GM08714 (cell line): ENCODE data around the gene BFSP2.

Experiments used
- H3K4me3 ChIP-seq: fragments of 200-500 bp; sonication (Bioruptor generic); 2 replicates; pipeline ENCODE4 v1.5.1; 2014; ENCODE audit warnings: mild to moderate bottlenecking, low read length, inconsistent platforms
- ZNF274 ChIP-seq: IDR thresholded peaks from 2 replicates; pipeline ENCODE4 v1.6.1; 2012; ENCODE audit warnings: mild to moderate bottlenecking, low read depth, low read length

Gene BFSP2

DNA sequence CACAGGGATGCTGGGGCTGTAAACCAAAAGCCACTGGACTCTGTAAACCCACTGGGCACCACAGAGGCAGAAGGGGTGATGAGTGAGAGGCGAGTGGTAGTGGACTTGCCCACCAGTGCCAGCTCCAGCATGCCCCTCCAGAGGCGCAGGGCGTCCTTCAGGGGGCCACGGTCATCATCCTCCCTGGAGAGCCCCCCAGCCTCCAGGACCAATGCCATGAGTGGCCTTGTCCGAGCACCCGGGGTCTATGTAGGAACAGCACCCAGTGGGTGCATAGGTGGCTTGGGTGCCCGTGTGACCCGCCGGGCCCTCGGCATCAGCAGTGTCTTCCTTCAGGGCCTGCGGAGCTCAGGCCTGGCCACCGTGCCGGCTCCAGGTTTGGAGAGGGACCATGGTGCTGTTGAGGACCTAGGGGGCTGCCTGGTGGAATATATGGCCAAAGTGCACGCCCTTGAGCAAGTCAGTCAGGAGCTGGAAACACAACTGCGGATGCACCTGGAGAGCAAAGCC is at the start of gene BFSP2:
Gene BFSP2 (plus strand): TSS at position 51 of the 510 bp plus-strand sequence. CDS start 28 bp downstream, at position 79.
- no peak for TF ChIP-seq ZNF274
- no peak within 1 kb of the TSS for H3K4me3 ChIP-seq

DNA sequence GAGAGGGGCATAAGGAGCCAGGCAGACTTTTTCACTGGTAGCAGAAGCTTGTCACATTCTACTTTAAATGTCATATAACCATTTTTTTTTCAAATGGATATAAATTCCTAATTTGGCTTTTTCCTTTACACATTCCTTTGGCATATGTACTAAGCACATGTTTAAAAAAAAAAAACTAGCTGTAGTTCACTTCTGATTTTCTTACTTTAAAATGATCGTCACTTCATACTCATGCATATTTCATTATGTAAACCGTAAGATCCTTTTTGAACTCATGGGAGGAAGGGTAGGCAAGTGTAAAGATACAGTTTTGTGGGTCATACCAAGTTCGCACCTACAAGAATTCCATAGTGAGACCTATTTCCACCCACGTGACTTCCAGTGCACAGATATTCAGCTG is 45.1 kb upstream of the BFSP2 start:
- TF ChIP-seq ZNF274: no peak
- no peak overlapping the region for H3K4me3 ChIP-seq

GRCh38 chr3:133360476-133360875 is 39.4 kb upstream of the BFSP2 start:
- no peak for TF ChIP-seq ZNF274
- no peak overlapping the region for H3K4me3 ChIP-seq

DNA sequence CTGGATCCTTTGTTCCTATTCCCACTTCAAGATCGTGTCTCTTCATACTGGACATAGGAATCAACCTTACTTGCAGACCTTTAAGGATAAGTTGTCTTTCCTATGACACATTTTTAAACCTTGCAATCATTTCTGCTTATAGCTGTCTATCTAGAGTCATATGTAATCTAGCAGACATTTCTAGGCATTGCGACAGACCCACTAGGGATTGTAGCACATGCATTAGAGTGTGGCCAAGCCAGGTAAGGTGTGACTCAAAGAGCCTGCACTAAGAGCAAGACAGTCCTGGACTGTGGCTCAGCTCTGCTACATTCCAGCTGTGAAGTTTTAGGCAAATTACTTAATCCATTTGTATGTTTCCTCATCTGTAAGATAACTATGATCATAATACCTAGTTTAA is 38.8 kb upstream of the BFSP2 start:
- no peak overlapping the region for H3K4me3 ChIP-seq
- TF ChIP-seq ZNF274: no peak

- no peak overlapping the region for H3K4me3 ChIP-seq
- no peak for TF ChIP-seq ZNF274
These were observed 38.4 kb upstream of the BFSP2 start for GRCh38 chr3:133361435-133361834.

GRCh38 chr3:133362539-133362938 is 37.3 kb upstream of the BFSP2 start:
- no peak overlapping the region for H3K4me3 ChIP-seq
- no peak for TF ChIP-seq ZNF274

DNA sequence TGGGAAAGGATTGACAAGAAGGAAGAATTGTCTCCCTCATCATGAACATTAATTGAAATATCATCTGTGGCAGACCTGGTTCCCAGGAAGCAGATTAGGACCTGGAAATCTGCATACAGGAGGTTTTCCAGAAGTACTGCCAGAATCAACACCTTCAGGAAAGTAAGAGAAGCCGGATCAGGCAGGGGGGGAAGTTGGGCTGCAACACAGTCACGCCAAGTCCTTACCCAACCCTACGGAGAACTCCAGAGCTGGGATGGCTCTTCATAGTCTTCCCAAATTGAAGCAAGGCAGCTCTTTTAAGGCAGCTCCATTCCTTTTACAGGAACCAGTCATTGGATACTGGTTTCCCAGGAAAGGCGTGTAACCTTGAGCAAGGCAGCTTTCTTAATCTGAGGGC is 35.2 kb upstream of the BFSP2 start:
- TF ChIP-seq ZNF274: no peak
- H3K4me3 ChIP-seq: no peak overlapping the region

GRCh38 chr3:133366921-133367320 is 32.9 kb upstream of the BFSP2 start:
- TF ChIP-seq ZNF274: no peak
- H3K4me3 ChIP-seq: no peak overlapping the region

- H3K4me3 ChIP-seq: no peak overlapping the region
- no peak for TF ChIP-seq ZNF274
These were observed 32.5 kb upstream of the BFSP2 start for GRCh38 chr3:133367403-133367802.

DNA sequence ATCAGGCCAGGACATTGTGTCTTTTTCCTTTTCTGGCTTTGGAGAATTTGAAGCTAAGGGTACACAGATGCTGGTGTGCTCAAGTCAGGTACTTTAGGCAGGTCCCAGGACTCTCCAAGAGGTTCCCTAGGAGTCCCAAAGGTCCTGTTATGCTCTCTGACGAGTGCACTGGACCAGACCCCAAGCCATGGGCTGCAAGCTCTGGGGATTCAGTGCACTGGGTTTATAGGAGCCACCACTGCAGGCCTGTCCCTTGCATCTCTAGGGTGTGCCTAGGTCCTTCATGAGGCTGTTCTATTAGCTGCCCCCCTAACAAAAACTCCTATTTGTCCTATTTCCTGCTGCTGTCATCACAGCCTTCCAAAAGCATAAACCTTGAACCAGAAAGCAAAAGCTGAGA is 31.9 kb upstream of the BFSP2 start:
- H3K4me3 ChIP-seq: no peak overlapping the region
- TF ChIP-seq ZNF274: no peak

DNA sequence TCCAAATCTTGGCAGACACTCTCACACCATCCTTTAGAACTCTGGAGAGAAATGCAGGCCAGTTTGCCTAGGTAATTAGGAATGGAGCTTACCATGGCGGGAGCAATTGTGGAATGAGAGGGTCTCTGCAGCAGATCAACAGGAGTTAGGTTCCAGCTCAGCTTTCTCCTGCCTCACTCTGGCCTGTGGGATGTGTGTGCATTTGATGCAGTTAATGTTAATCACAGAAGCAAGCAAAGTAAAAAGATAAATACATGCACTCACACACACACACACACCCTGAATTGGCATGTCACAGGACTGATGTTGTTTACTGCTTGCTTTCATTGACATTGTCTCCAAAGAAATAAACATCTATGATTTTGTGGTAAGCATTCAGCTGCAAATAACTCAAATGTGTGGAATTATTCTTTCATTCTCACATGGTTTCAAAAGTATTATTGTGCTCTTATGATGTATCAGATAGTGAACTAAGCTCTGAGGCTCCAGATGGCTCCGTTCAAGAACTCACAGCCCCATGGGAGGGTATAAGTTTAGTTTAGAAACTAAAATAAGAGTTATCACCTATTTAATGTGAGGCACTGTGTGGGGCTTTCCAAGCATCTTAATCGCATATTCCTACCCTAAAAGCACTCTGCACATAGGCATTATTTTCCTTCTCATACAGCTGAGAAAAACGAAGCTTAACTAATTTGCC is 31.3 kb upstream of the BFSP2 start:
- H3K4me3 ChIP-seq: no peak overlapping the region
- no peak for TF ChIP-seq ZNF274

DNA sequence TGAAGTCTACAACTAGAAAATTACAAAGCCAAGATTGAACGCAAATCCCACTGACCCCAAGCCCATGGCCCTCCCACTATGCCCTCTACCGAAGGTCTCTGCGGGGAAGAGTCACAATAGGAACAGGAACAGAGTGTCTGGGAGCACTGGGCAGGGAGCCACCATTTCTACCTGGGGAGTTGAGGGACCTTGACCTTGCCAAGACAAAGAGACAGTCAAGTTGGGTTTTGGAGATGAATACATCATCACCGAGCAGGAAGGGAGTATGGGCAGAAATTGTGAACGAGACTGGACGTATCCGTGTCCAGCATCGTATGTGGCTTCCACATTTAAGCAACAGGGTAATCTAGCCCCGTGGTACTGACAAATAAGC is 30.8 kb upstream of the BFSP2 start:
- no peak overlapping the region for H3K4me3 ChIP-seq
- no peak for TF ChIP-seq ZNF274

GRCh38 chr3:133371181-133371580 is 28.7 kb upstream of the BFSP2 start:
- no peak overlapping the region for H3K4me3 ChIP-seq
- TF ChIP-seq ZNF274: no peak

- no peak for TF ChIP-seq ZNF274
These were observed 28.2 kb upstream of the BFSP2 start for GRCh38 chr3:133371676-133372075.

DNA sequence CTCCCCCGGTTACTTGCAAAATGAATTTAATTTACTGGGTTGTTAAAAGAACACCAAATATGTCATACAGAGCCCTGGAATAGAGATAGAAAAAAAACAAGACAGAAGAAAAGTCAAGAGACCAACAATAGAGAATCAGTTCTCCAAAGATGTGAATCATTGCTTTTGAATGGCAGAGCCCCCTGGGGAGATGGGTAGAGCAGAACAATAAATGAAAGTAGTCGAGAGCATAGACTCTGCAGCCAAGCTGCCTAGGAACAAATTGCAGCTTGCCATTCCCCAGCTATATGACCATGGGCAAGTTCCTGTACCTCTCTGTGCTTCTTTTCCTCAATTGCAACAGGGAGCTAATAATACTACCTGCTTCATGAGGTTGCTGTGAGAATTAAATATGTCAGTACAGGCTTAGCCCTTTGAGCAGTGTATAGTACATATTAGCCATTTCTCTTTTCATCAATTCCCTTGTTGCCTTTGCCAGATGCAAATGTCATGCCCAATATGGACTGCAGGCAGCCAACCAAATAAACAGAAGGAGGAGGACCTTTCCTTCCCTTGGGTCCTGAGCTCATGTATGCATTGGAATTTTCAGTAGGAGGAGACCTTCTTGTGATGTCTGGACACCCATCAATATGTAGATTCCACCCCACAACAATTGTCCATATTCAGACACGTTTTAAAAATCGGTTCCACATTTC is 25.0 kb upstream of the BFSP2 start:
- TF ChIP-seq ZNF274: no peak
- no peak overlapping the region for H3K4me3 ChIP-seq

More at GRCh38 chr3:133371676-133372075, 28.2 kb upstream of the BFSP2 start:
- H3K4me3 ChIP-seq: no peak overlapping the region

DNA sequence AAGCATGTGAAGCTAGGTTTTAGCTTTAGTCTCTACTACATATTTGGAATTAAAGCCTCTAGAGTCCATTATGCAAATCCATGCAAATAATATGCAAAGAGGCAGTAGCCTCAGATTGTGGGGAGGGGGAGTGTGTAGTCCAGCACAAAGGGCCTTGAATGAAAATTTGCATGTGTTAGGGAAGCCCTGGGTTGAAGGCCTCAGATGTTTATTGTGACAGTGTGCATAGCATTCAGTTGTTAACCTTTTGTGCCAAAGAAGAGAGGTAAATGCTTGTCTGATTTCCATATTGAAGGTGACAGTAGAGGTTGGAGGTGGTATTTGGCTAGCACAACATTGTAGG is 24.5 kb upstream of the BFSP2 start:
- no peak for TF ChIP-seq ZNF274
- H3K4me3 ChIP-seq: no peak overlapping the region

GRCh38 chr3:133376810-133377209 is 23.0 kb upstream of the BFSP2 start:
- TF ChIP-seq ZNF274: no peak
- H3K4me3 ChIP-seq: no peak overlapping the region
